ENCODE data around the gene GANC. TPM values are rescaled to one million over a fixed set of nuclear protein-coding genes. Genes with fewer than 3 reads are reported as not detected.
"Not testable (repeated sequence)": the region's sequence is repeated elsewhere in the genome, so short reads cannot be mapped to it uniquely, and the experiment has no call there.

Gene GANC
- total RNA-seq, 2 experiments from 2014 or later: 27.9 to 31.7 TPM

GRCh38 chr15:42228036-42228435 lies 45.0 kb upstream of the GANC start:
- DNase-seq (ENCODE audit: low spot score): no peak
- Histone ChIP-seq H3K27ac (ENCODE audit: low read depth, low read length, poor library complexity, severe bottlenecking) (no peak overlapping the region), H3K4me1 (ENCODE audit: insufficient read depth, low read length, poor library complexity, severe bottlenecking) (no peaks in the 10 kb centered on the region), H3K9me2 (ENCODE audit: insufficient read depth, low read length) (no peaks in the 10 kb centered on the region), H3K4me2 (ENCODE audit: low read length) (no peak overlapping the region), H3K9me3 (ENCODE audit: low read length) (no peaks in the 10 kb centered on the region), H3K4me3 (ENCODE audit: low read depth, low read length, poor library complexity, severe bottlenecking) (no peak overlapping the region), H2AFZ (ENCODE audit: low read length) (no peak overlapping the region), H4K20me1 (ENCODE audit: insufficient read depth, low read length) (no peaks in the 10 kb centered on the region), H3K79me2 (ENCODE audit: insufficient read depth, low read depth, low read length) (no peaks in the 10 kb centered on the region), H3K36me3 (ENCODE audit: insufficient read depth, low read length) (peaks cover 90% of the 10 kb centered on the region)
- no TSS peak for BruUV-seq (replicated peaks)
- ChIA-PET POLR2A (interaction anchor here (0.6 to 3.9 kb wide), 7 partner anchors 10 to 973 kb away, joined by 3 to 16 read pairs (median 3); partner anchors contain the start of gene VPS39), CTCF (ENCODE audit: unreplicated experiment) (no interaction called here)
- TF ChIP-seq EZH2phosphoT487 (IDR thresholded peaks at IDR 0.05; ENCODE audit: borderline replicate concordance, low read depth, low read length): no peak
- TF ChIP-seq, protein P1, sequence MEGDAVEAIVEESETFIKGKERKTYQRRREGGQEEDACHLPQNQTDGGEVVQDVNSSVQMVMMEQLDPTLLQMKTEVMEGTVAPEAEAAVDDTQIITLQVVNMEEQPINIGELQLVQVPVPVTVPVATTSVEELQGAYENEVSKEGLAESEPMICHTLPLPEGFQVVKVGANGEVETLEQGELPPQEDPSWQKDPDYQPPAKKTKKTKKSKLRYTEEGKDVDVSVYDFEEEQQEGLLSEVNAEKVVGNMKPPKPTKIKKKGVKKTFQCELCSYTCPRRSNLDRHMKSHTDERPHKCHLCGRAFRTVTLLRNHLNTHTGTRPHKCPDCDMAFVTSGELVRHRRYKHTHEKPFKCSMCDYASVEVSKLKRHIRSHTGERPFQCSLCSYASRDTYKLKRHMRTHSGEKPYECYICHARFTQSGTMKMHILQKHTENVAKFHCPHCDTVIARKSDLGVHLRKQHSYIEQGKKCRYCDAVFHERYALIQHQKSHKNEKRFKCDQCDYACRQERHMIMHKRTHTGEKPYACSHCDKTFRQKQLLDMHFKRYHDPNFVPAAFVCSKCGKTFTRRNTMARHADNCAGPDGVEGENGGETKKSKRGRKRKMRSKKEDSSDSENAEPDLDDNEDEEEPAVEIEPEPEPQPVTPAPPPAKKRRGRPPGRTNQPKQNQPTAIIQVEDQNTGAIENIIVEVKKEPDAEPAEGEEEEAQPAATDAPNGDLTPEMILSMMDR (conservative IDR thresholded peaks at IDR 0.05; ENCODE audit: low read length): no peak
- intact Hi-C loops (cut with micrococcal nuclease; ENCODE audit: unreplicated experiment): no loop called here

DNA sequence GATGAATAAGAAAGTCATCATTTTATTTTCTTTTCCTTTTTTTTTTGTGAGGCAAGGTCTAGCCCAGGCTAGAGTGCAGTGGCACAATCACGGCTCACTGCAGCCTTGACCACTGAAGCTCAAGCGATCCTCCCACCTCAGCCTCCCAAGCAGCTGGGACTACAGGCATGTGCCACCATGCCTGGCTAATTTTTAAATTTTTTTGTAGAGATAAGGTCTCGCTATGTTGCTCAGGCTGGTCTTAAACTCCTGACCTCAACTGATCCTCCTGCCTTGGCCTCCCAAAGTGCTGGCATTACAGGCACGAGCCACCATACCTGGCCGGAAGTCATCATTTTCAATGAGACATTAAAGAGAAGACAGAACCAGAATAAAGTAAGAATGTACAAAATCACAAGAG lies 44.0 kb upstream of the GANC start:
- not testable (repeated sequence) for H3K79me2 ChIP-seq (ENCODE audit: insufficient read depth, low read depth, low read length)
- POLR2A ChIA-PET: interaction anchor here (0.6 to 3.9 kb wide), 4 partner anchors 9 to 193 kb away, joined by 3 to 16 read pairs (median 8); partner anchors contain the start of genes GANC, TMEM87A and VPS39

GRCh38 chr15:42231088-42231487 lies 41.9 kb upstream of the GANC start:
- no peak for DNase-seq (ENCODE audit: low spot score)
- Histone ChIP-seq H2AFZ (ENCODE audit: low read length) (no peak overlapping the region), H3K4me2 (ENCODE audit: low read length) (no peak overlapping the region), H4K20me1 (ENCODE audit: insufficient read depth, low read length) (no peaks in the 10 kb centered on the region), H3K9me2 (ENCODE audit: insufficient read depth, low read length) (no peaks in the 10 kb centered on the region), H3K4me3 (ENCODE audit: low read depth, low read length, poor library complexity, severe bottlenecking) (no peak overlapping the region), H3K79me2 (ENCODE audit: insufficient read depth, low read depth, low read length) (no peaks in the 10 kb centered on the region), H3K4me1 (ENCODE audit: insufficient read depth, low read length, poor library complexity, severe bottlenecking) (no peaks in the 10 kb centered on the region), H3K36me3 (ENCODE audit: insufficient read depth, low read length) (peaks cover 95% of the 10 kb centered on the region), H3K27ac (ENCODE audit: low read depth, low read length, poor library complexity, severe bottlenecking) (no peak overlapping the region), H3K9me3 (ENCODE audit: low read length) (no peaks in the 10 kb centered on the region)
- CTCF ChIA-PET (ENCODE audit: unreplicated experiment): no interaction called here
- intact Hi-C loops (cut with micrococcal nuclease; ENCODE audit: unreplicated experiment): no loop called here
- POLR2A ChIA-PET: no interaction called here
- no TSS peak for BruUV-seq (replicated peaks)
- no peak for TF ChIP-seq EZH2phosphoT487 (IDR thresholded peaks at IDR 0.05; ENCODE audit: borderline replicate concordance, low read depth, low read length)
- TF ChIP-seq, protein P1 (conservative IDR thresholded peaks at IDR 0.05; ENCODE audit: low read length): no peak

More for the DNA sequence above, 44.0 kb upstream of the GANC start:
- H3K36me3 ChIP-seq (ENCODE audit: insufficient read depth, low read length): peaks cover 97% of the 10 kb centered on the region
- BruUV-seq (replicated peaks); H3K4me1 ChIP-seq (ENCODE audit: insufficient read depth, low read length, poor library complexity, severe bottlenecking); H4K20me1 ChIP-seq (ENCODE audit: insufficient read depth, low read length); intact Hi-C loops (cut with micrococcal nuclease; ENCODE audit: unreplicated experiment); CTCF ChIA-PET (ENCODE audit: unreplicated experiment); H3K9me2 ChIP-seq (ENCODE audit: insufficient read depth, low read length); H2AFZ ChIP-seq (ENCODE audit: low read length); H3K9me3 ChIP-seq (ENCODE audit: low read length); H3K4me3 ChIP-seq (ENCODE audit: low read depth, low read length, poor library complexity, severe bottlenecking); DNase-seq (ENCODE audit: low spot score); H3K27ac ChIP-seq (ENCODE audit: low read depth, low read length, poor library complexity, severe bottlenecking); H3K4me2 ChIP-seq (ENCODE audit: low read length): not testable (repeated sequence)
